ENCODE measurements around the gene KIRREL3. TPM values are rescaled to one million over a fixed set of nuclear protein-coding genes. Genes with fewer than 3 reads are reported as not detected.
A peak's percentile ranks its signal among the peaks of the same experiment; 100 is the strongest.

Gene KIRREL3
- total RNA-seq, 1 donor from 2014 or later: 0.82 TPM

- DNase-seq (ENCODE audit: low read depth, low spot score): no peak
- H3K36me3 Mint-ChIP-seq (ENCODE audit: low read depth): no peaks in the 10 kb centered on the region
- H3K4me3 Mint-ChIP-seq: no peak overlapping the region
- H3K27ac Mint-ChIP-seq (ENCODE audit: unreplicated experiment): peak overlapping the region; percentile 91
- H3K27me3 Mint-ChIP-seq (ENCODE audit: low read depth): no peaks in the 10 kb centered on the region
- H3K9me3 Mint-ChIP-seq: no peaks in the 10 kb centered on the region
- H3K4me1 Mint-ChIP-seq: peaks cover 23% of the 10 kb centered on the region
- TF ChIP-seq CTCF (conservative IDR thresholded peaks at IDR 0.05): no peak
Measured at GRCh38 chr11:126433989-126434949, 566.3 kb downstream of the KIRREL3 start.

DNA sequence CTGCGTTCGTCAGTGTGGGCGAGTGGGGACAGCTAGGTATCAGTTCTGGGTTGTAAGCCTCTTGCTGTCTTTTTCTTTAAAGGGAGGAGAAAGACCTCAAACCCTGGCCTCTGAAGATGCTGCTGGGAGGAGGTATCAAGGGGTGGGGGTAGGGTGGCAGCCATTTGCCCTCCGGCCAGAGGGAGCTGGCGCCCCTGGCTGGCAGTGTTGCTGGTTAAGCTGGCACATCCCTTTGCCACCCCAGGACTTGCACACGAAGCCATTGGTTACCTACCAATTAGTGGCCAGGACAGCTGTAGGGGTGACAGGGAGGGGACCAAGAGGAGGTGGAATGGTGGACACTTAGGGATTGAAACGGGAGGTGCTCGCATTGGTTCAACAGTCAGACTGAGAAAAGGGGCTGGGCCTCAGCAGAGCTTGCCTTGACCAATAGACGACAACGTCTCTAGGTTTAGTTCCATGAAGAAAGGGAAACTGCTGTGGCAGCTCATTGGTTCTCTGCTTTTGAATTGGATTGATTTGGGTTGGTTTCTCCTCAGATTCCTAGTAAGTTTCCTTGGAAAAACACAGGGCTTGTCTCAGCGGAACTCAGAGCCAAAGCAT is 567.2 kb downstream of the KIRREL3 start:
- DNase-seq (ENCODE audit: low read depth, low spot score): no peak
- Mint-ChIP-seq H3K27me3 (ENCODE audit: low read depth) (no peaks in the 10 kb centered on the region), H3K4me1 (peaks cover 23% of the 10 kb centered on the region), H3K9me3 (no peaks in the 10 kb centered on the region), H3K36me3 (ENCODE audit: low read depth) (no peaks in the 10 kb centered on the region), H3K27ac (ENCODE audit: unreplicated experiment) (no peak overlapping the region), H3K4me3 (no peak overlapping the region)
- TF ChIP-seq CTCF (conservative IDR thresholded peaks at IDR 0.05): no peak

GRCh38 chr11:126432525-126432924 is 568.0 kb downstream of the KIRREL3 start:
- DNase-seq (ENCODE audit: low read depth, low spot score): no peak
- TF ChIP-seq CTCF (conservative IDR thresholded peaks at IDR 0.05): no peak
- Mint-ChIP-seq H3K9me3 (no peaks in the 10 kb centered on the region), H3K36me3 (ENCODE audit: low read depth) (no peaks in the 10 kb centered on the region), H3K27me3 (ENCODE audit: low read depth) (no peaks in the 10 kb centered on the region), H3K27ac (ENCODE audit: unreplicated experiment) (peak overlapping the region; percentile 43), H3K4me3 (no peak overlapping the region), H3K4me1 (peaks cover 27% of the 10 kb centered on the region)

GRCh38 chr11:126432065-126432461 is 568.5 kb downstream of the KIRREL3 start:
- H3K27me3 Mint-ChIP-seq (ENCODE audit: low read depth): no peaks in the 10 kb centered on the region
- H3K27ac Mint-ChIP-seq (ENCODE audit: unreplicated experiment): peak overlapping the region; percentile 43
- H3K4me1 Mint-ChIP-seq: peaks cover 32% of the 10 kb centered on the region
- TF ChIP-seq CTCF (conservative IDR thresholded peaks at IDR 0.05): no peak
- H3K36me3 Mint-ChIP-seq (ENCODE audit: low read depth): peaks cover 2% of the 10 kb centered on the region
- H3K4me3 Mint-ChIP-seq: no peak overlapping the region
- DNase-seq (ENCODE audit: low read depth, low spot score): no peak
- H3K9me3 Mint-ChIP-seq: no peaks in the 10 kb centered on the region

- no peak for DNase-seq (ENCODE audit: low read depth, low spot score)
- Mint-ChIP-seq H3K4me1 (peaks cover 37% of the 10 kb centered on the region), H3K4me3 (no peak overlapping the region), H3K27ac (ENCODE audit: unreplicated experiment) (peak overlapping the region; percentile 78), H3K9me3 (no peaks in the 10 kb centered on the region), H3K27me3 (ENCODE audit: low read depth) (no peaks in the 10 kb centered on the region), H3K36me3 (ENCODE audit: low read depth) (peaks cover 2% of the 10 kb centered on the region)
- no peak for TF ChIP-seq CTCF (conservative IDR thresholded peaks at IDR 0.05)
Measured at GRCh38 chr11:126431401-126432064, 569.0 kb downstream of the KIRREL3 start.

Measured in neural crest cell (in vitro differentiated cells).